ENCODE data around the gene MOSMO.

DNA sequence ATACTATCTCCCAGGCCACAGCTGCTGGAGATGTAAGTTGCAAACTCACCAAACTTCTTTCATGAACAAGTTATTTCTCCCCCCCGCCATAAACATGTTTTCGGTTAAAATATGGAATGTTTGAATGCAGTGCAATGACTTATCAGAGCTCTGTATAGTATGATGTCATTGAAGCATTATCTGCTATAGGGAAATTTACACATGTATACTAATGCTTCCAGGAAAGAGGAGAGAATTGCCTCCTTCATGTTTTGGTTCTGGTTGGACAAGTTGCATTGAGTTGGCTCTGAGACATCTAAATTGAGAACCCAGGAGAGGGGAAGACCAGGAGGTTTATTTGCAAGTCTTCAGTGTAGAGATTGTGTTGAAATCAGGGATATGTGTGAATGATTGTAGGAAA, 34.0 kb upstream of the MOSMO start:
- TF ChIP-seq YY1 (IDR thresholded peaks at IDR 0.05; ENCODE audit: low read depth) = no peak
- no peak for TF ChIP-seq EP300 (IDR thresholded peaks at IDR 0.05; ENCODE audit: borderline replicate concordance in 1 of 2, low read depth in 1 of 2, low read length in 1 of 2)
- TF ChIP-seq, protein P1, sequence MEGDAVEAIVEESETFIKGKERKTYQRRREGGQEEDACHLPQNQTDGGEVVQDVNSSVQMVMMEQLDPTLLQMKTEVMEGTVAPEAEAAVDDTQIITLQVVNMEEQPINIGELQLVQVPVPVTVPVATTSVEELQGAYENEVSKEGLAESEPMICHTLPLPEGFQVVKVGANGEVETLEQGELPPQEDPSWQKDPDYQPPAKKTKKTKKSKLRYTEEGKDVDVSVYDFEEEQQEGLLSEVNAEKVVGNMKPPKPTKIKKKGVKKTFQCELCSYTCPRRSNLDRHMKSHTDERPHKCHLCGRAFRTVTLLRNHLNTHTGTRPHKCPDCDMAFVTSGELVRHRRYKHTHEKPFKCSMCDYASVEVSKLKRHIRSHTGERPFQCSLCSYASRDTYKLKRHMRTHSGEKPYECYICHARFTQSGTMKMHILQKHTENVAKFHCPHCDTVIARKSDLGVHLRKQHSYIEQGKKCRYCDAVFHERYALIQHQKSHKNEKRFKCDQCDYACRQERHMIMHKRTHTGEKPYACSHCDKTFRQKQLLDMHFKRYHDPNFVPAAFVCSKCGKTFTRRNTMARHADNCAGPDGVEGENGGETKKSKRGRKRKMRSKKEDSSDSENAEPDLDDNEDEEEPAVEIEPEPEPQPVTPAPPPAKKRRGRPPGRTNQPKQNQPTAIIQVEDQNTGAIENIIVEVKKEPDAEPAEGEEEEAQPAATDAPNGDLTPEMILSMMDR (IDR thresholded peaks at IDR 0.05) = no peak
- TF ChIP-seq RCOR1 (IDR thresholded peaks at IDR 0.05; ENCODE audit: low read length) = no peak
- TF ChIP-seq GABPA (IDR thresholded peaks at IDR 0.05; ENCODE audit: low read depth) = no peak
- no peak for TF ChIP-seq MXI1 (IDR thresholded peaks at IDR 0.05; ENCODE audit: low read depth, low read length)
- TF ChIP-seq, protein P2, sequence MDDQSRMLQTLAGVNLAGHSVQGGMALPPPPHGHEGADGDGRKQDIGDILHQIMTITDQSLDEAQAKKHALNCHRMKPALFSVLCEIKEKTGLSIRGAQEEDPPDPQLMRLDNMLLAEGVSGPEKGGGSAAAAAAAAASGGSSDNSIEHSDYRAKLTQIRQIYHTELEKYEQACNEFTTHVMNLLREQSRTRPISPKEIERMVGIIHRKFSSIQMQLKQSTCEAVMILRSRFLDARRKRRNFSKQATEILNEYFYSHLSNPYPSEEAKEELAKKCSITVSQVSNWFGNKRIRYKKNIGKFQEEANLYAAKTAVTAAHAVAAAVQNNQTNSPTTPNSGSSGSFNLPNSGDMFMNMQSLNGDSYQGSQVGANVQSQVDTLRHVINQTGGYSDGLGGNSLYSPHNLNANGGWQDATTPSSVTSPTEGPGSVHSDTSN (IDR thresholded peaks at IDR 0.05) = no peak
- TF ChIP-seq POLR2AphosphoS5 (IDR thresholded peaks at IDR 0.05; ENCODE audit: low read depth, low read length) = no peak
- no peak for TF ChIP-seq CHD2 (IDR thresholded peaks at IDR 0.05; ENCODE audit: low read length, partially characterized antibody)
- TF ChIP-seq, protein P3, sequence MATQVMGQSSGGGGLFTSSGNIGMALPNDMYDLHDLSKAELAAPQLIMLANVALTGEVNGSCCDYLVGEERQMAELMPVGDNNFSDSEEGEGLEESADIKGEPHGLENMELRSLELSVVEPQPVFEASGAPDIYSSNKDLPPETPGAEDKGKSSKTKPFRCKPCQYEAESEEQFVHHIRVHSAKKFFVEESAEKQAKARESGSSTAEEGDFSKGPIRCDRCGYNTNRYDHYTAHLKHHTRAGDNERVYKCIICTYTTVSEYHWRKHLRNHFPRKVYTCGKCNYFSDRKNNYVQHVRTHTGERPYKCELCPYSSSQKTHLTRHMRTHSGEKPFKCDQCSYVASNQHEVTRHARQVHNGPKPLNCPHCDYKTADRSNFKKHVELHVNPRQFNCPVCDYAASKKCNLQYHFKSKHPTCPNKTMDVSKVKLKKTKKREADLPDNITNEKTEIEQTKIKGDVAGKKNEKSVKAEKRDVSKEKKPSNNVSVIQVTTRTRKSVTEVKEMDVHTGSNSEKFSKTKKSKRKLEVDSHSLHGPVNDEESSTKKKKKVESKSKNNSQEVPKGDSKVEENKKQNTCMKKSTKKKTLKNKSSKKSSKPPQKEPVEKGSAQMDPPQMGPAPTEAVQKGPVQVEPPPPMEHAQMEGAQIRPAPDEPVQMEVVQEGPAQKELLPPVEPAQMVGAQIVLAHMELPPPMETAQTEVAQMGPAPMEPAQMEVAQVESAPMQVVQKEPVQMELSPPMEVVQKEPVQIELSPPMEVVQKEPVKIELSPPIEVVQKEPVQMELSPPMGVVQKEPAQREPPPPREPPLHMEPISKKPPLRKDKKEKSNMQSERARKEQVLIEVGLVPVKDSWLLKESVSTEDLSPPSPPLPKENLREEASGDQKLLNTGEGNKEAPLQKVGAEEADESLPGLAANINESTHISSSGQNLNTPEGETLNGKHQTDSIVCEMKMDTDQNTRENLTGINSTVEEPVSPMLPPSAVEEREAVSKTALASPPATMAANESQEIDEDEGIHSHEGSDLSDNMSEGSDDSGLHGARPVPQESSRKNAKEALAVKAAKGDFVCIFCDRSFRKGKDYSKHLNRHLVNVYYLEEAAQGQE (IDR thresholded peaks at IDR 0.05; ENCODE audit: low read depth, low read length) = no peak
